PC-9 (cell line): ENCODE data around the gene PANX2.

Experiments
- EZH2 ChIP-seq: fragments of 200-600 bp; sonication (generic); IDR thresholded peaks from 2 replicates; pipeline ENCODE4 v1.8.0; 2017; ENCODE audit warnings: antibody characterized with exemption, low read depth
- TF ChIP-seq, protein P1 (sequence below): fragments of 200-600 bp; sonication (generic); conservative IDR thresholded peaks from 2 replicates; pipeline ENCODE4 v1.6.1; 2017; ENCODE audit warnings: mixed run types, antibody characterized with exemption, mild to moderate bottlenecking, moderate library complexity

DNA sequence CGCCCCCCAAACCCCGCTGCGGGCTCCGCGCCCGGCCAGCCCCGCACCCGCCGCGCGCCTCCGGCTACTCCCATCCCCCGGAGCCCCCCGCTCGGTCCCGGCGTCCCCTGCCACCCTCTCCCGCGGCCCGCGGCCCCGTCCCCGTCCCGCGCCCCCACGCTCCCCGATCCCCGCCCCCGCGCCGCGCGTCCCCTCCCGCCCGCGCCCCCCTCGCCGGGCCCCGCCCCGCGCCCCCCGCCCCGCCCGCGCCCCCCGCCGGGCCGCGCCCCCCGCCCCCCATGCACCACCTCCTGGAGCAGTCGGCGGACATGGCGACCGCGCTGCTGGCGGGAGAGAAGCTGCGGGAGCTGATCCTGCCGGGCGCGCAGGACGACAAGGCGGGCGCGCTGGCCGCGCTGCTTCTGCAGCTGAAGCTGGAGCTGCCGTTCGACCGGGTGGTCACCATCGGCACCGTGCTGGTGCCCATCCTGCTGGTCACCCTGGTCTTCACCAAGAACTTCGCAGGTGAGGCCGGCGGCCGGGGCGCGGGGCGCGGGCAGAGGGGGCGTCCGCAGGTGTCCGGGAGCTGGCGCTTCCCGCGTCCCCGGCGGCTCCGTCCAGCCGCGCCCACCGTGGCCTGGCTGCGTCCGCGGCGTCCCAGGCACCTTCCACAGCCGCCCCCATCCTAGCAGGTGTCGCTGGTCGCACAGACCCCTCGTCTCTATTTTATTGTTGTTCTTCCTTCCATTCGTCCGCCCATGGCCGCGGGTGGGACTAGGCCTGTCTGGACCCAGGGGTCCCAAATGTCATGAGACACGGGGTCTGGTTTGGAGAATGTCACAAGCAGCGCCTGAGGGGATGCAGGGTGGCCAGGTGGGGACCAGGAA lies at the start of gene PANX2:
- TF ChIP-seq, protein P1, sequence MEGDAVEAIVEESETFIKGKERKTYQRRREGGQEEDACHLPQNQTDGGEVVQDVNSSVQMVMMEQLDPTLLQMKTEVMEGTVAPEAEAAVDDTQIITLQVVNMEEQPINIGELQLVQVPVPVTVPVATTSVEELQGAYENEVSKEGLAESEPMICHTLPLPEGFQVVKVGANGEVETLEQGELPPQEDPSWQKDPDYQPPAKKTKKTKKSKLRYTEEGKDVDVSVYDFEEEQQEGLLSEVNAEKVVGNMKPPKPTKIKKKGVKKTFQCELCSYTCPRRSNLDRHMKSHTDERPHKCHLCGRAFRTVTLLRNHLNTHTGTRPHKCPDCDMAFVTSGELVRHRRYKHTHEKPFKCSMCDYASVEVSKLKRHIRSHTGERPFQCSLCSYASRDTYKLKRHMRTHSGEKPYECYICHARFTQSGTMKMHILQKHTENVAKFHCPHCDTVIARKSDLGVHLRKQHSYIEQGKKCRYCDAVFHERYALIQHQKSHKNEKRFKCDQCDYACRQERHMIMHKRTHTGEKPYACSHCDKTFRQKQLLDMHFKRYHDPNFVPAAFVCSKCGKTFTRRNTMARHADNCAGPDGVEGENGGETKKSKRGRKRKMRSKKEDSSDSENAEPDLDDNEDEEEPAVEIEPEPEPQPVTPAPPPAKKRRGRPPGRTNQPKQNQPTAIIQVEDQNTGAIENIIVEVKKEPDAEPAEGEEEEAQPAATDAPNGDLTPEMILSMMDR, result no peak
- no peak for TF ChIP-seq EZH2
